ENCODE data around the gene HLA-E. TPM values are rescaled to one million over a fixed set of nuclear protein-coding genes. Genes with fewer than 3 reads are reported as not detected.

HLA-E gene
- total and polyA plus RNA-seq, 2 donors (not counting 3 experiments of a cell fraction or from before 2014, with no cell fraction given): 271 to 298 TPM

- peaks cover 11% of the 10 kb centered on the region for H3K4me1 ChIP-seq (ENCODE audit: control insufficient read depth, extremely low read depth, insufficient read depth, low read length)
- TF ChIP-seq JUN (IDR thresholded peaks at IDR 0.05; ENCODE audit: borderline replicate concordance, insufficient read depth, insufficient read length, low read depth): no peak
- TF ChIP-seq MYC (IDR thresholded peaks at IDR 0.05; ENCODE audit: low read depth, low read length): no peak
- no peak for TF ChIP-seq GATA2 (IDR thresholded peaks at IDR 0.05; ENCODE audit: insufficient read depth, insufficient read length, low read depth, low read length)
- TF ChIP-seq, protein P1, sequence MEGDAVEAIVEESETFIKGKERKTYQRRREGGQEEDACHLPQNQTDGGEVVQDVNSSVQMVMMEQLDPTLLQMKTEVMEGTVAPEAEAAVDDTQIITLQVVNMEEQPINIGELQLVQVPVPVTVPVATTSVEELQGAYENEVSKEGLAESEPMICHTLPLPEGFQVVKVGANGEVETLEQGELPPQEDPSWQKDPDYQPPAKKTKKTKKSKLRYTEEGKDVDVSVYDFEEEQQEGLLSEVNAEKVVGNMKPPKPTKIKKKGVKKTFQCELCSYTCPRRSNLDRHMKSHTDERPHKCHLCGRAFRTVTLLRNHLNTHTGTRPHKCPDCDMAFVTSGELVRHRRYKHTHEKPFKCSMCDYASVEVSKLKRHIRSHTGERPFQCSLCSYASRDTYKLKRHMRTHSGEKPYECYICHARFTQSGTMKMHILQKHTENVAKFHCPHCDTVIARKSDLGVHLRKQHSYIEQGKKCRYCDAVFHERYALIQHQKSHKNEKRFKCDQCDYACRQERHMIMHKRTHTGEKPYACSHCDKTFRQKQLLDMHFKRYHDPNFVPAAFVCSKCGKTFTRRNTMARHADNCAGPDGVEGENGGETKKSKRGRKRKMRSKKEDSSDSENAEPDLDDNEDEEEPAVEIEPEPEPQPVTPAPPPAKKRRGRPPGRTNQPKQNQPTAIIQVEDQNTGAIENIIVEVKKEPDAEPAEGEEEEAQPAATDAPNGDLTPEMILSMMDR (IDR thresholded peaks at IDR 0.05; ENCODE audit: extremely low read depth in 1 of 2, insufficient read depth in 1 of 2, low read depth in 1 of 2, low read length in 2 of 2): no peak
- TF ChIP-seq POLR2AphosphoS5 (IDR thresholded peaks at IDR 0.05; ENCODE audit: insufficient read depth, low read depth, low read length): no peak
- no peak for DNase-seq (ENCODE audit: low read depth, low spot score)
- no peak overlapping the region for H2AFZ ChIP-seq (ENCODE audit: low read depth, low read length)
- H3K9me3 ChIP-seq (replicated peaks; ENCODE audit: control insufficient read depth, insufficient read depth, low read length): no peaks in the 10 kb centered on the region
- H4K20me1 ChIP-seq (replicated peaks; ENCODE audit: control insufficient read depth, extremely low read depth, insufficient read depth, low read length): no peaks in the 10 kb centered on the region
- intact Hi-C loops (cut with micrococcal nuclease): loop anchor here (5.0 to 10.0 kb wide), 3 partner anchors 132 to 604 kb away; no protein-coding TSS in a partner anchor
- BruUV-seq (replicated peaks): no TSS peak
- POLR2A ChIA-PET: no interaction called here
- H3K79me2 ChIP-seq (ENCODE audit: control insufficient read depth, insufficient read depth, low read length): no peaks in the 10 kb centered on the region
- H3K27me3 ChIP-seq (ENCODE audit: control insufficient read depth in 2 of 2, insufficient read depth in 2 of 2, low read length in 2 of 2): peaks cover 36 to 42% of the 10 kb centered on the region in 2 experiments
- CTCF ChIA-PET: interaction anchor here (1.3 to 9.8 kb wide), 10 partner anchors 9 to 607 kb away, joined by 3 to 522 read pairs (median 20); no protein-coding TSS in a partner anchor
- FAIRE-seq: no peak
- H3K36me3 ChIP-seq (ENCODE audit: control insufficient read depth in 2 of 2, extremely low read depth in 1 of 2, insufficient read depth in 2 of 2, low read length in 2 of 2): no peaks in the 10 kb centered on the region
- no peak overlapping the region for H3K9ac ChIP-seq (replicated peaks; ENCODE audit: extremely low read depth, insufficient read depth, low read length)
- H3K27ac ChIP-seq (ENCODE audit: insufficient read depth, low read depth, low read length): no peak overlapping the region
- H3K4me2 ChIP-seq (ENCODE audit: insufficient read depth, low read length): no peak overlapping the region
- no peaks in the 10 kb centered on the region for H3K9me1 ChIP-seq (replicated peaks; ENCODE audit: control insufficient read depth, extremely low read depth, insufficient read depth, low read length)
- no peak overlapping the region for H3K4me3 ChIP-seq (replicated peaks in 1 of 3; ENCODE audit: insufficient read depth in 1 of 3, low read depth in 1 of 3, low read length in 3 of 3)
- dilution Hi-C loops (cut with MboI; ENCODE audit: extremely low pct_ligation_motif_present, low sequenced_read_pairs): no loop called here
Measured at GRCh38 chr6:30480536-30481156, 8.7 kb upstream of the HLA-E start.
